ENCODE data around the gene SLC2A10.
"Not testable (repeated sequence)": the region's sequence is repeated elsewhere in the genome, so short reads cannot be mapped to it uniquely, and the experiment has no call there.

SLC2A10 gene

DNA sequence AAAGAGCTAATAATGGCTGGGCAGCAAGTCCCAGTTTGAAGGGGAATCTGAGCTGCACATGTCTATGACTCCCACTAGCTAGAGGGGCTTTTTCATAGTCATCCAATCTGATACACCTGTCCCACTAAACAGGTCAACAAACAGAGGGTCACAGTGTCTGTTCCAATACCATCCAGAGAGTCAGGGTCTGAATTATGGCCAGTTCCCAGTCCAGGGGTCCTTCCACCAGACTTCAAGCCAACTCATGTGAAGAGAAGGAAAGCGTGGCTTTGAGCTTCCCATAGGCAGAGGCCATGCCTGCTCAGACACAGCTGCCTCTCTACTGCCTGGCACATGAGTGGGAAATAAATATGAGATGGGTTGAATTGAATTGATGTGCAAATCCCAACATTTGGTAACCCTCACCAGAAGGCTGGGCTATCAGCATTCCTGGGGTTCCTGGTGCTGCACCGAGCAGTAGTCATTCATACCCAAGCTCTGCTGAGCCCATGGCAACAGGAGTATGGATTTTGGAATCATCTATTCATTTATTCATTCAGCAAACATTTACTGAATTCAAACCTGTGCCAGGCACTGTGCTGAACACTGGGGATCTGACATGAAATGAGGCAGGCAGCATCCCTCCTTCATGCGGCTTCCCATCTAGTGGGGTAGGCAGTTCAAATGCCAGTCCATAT is 37.4 kb upstream of the SLC2A10 start:
- no peaks in the 10 kb centered on the region for H3K36me3 ChIP-seq (ENCODE audit: control insufficient read depth in 2 of 2, insufficient read depth in 2 of 2, low read length in 2 of 2)
- no peak overlapping the region for H3K4me3 ChIP-seq (ENCODE audit: low read length in 2 of 2)
- H3K4me1 ChIP-seq (ENCODE audit: control insufficient read depth in 2 of 2, insufficient read depth in 2 of 2, low read length in 2 of 2) = no peaks in the 10 kb centered on the region
- H3K9me3 ChIP-seq (ENCODE audit: control insufficient read depth in 2 of 2, low read length in 2 of 2) = no peaks in the 10 kb centered on the region
- H3K27me3 ChIP-seq (ENCODE audit: control insufficient read depth in 2 of 2, insufficient read depth in 2 of 2, low read length in 2 of 2) = no peaks in the 10 kb centered on the region
- H3K27ac ChIP-seq (ENCODE audit: low read depth in 2 of 2, low read length in 2 of 2) = no peak overlapping the region
- no peak overlapping the region for H3K9ac ChIP-seq (ENCODE audit: low read depth in 1 of 2, low read length in 2 of 2)

DNA sequence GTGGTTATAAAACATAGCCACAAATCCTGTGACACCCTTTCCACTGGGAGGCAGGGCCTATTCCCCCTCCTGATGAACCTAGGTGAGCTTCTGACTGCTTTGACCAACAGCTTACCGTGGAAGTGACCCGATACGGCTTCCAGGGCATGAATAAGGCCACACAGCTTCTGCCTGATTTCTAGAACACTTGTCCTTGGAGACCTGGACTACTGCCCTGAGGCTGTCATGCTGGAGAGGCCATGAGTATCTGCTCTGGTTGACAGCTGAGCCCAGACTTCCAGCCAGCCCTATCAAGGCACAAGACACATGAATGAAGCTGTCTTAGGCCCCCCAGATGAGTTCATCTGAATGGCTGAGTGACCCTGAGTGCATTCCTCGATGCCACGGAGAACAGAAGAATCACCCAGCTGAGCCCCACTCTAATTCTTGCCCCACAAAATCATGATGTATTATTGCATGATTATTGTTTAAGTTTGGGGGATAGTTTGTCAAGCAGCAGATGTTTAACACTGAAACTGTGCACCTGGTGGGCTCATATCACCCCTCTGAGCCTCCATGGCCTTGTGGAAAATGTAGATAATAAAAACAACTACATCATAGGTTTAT is 36.8 kb upstream of the SLC2A10 start:
- no peak overlapping the region for H3K27ac ChIP-seq (ENCODE audit: low read depth in 2 of 2, low read length in 2 of 2)
- no peaks in the 10 kb centered on the region for H3K4me1 ChIP-seq (ENCODE audit: control insufficient read depth in 2 of 2, insufficient read depth in 2 of 2, low read length in 2 of 2)
- no peak overlapping the region for H3K9ac ChIP-seq (ENCODE audit: low read depth in 1 of 2, low read length in 2 of 2)
- H3K4me3 ChIP-seq (ENCODE audit: low read length in 2 of 2) = no peak overlapping the region
- no peaks in the 10 kb centered on the region for H3K36me3 ChIP-seq (ENCODE audit: control insufficient read depth in 2 of 2, insufficient read depth in 2 of 2, low read length in 2 of 2)
- H3K27me3 ChIP-seq (ENCODE audit: control insufficient read depth in 2 of 2, insufficient read depth in 2 of 2, low read length in 2 of 2) = no peaks in the 10 kb centered on the region
- H3K9me3 ChIP-seq (ENCODE audit: control insufficient read depth in 2 of 2, low read length in 2 of 2) = no peaks in the 10 kb centered on the region

DNA sequence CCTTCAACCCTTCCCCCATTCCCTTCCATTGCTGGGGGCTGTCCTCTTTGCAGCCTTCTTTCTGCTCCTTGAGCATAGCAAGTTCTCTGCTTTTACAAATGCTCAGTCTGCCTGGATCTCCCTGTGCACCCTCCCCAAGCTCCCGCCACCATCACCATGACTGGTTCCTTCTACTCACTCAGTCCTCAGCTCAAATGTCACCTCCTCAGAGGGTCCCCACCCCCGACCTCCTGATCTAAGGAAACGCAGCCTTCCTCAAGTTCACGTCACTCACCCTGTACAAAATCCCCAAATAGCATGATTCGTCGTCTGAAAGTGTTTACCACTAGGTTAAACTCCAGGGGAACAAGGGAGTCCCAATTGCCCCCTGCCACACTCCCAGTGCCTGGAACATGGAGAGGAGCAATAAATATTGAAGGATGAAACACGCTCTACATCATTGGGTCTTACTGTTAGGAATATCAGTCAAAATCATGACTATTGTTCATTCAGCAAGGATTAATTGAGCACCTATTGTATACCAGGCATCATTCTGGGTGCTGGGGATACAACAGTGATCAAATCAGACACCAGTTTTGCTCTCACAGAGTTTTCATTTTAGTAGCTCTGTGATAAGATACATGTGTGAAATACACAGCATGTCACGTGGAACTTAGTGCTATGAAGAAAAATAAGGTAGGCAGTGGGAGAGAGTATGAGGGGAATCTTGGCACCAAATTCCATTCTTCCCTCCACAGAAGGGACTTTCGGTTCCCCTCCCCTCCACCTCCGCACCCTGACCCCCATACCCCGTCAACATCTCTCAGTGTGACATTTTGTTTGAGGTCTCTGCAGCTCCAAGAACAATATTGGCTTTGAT is 35.8 kb upstream of the SLC2A10 start:
- Histone ChIP-seq H3K9me3 (ENCODE audit: control insufficient read depth in 2 of 2, low read length in 2 of 2) (no peaks in the 10 kb centered on the region), H3K27me3 (ENCODE audit: control insufficient read depth in 2 of 2, insufficient read depth in 2 of 2, low read length in 2 of 2) (no peaks in the 10 kb centered on the region), H3K4me1 (ENCODE audit: control insufficient read depth in 2 of 2, insufficient read depth in 2 of 2, low read length in 2 of 2) (no peaks in the 10 kb centered on the region), H3K9ac (ENCODE audit: low read depth in 1 of 2, low read length in 2 of 2) (no peak overlapping the region), H3K4me3 (ENCODE audit: low read length in 2 of 2) (no peak overlapping the region), H3K36me3 (ENCODE audit: control insufficient read depth in 2 of 2, insufficient read depth in 2 of 2, low read length in 2 of 2) (no peaks in the 10 kb centered on the region), H3K27ac (ENCODE audit: low read depth in 2 of 2, low read length in 2 of 2) (no peak overlapping the region)

DNA sequence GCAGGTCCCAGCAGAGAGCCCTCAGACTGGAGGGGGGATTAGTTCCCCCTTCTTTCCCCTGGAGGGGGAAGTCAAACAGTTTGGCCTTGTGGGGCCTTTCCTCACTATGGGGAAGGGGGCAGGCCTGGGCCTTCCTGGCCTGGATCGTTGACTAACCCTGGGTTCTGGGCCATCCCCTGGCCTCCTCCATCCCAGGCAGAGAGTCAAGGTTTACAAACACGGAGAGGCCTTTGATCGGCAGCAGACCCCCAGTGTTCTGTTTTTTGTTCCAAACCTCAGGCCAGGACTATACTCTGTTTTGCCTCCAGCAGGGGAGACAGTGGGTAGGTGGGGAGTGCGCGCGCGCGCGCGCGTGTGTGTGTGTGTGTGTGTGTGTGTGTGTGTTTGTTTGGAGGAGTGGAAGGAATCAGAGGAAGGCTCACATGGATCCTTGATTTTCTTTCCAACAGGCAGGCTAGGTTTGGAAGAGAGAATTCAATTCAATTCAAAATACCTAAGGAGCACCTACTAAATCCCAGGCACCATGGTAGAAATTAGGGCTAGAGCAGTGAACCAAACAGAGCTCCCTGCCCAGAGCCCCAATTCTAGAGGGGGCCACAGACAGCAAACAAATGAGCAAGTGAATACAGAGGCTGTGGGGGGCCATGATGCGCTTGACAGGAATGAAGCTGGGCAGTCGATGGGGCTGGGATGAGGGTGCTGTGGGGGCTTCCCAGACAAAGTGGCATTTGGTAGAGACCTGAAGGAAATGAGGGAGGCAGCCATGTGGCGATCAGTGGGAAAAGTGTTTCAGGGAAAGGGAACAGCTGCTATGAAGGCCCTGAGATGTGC is 35.0 kb upstream of the SLC2A10 start:
- Histone ChIP-seq H3K27ac (ENCODE audit: low read depth in 2 of 2, low read length in 2 of 2) (no peak overlapping the region), H3K9me3 (ENCODE audit: control insufficient read depth in 2 of 2, low read length in 2 of 2) (no peaks in the 10 kb centered on the region), H3K4me1 (ENCODE audit: control insufficient read depth in 2 of 2, insufficient read depth in 2 of 2, low read length in 2 of 2) (no peaks in the 10 kb centered on the region), H3K9ac (ENCODE audit: low read depth in 1 of 2, low read length in 2 of 2) (no peak overlapping the region), H3K4me3 (ENCODE audit: low read length in 2 of 2) (no peak overlapping the region), H3K27me3 (ENCODE audit: control insufficient read depth in 2 of 2, insufficient read depth in 2 of 2, low read length in 2 of 2) (no peaks in the 10 kb centered on the region), H3K36me3 (ENCODE audit: control insufficient read depth in 2 of 2, insufficient read depth in 2 of 2, low read length in 2 of 2) (no peaks in the 10 kb centered on the region)

DNA sequence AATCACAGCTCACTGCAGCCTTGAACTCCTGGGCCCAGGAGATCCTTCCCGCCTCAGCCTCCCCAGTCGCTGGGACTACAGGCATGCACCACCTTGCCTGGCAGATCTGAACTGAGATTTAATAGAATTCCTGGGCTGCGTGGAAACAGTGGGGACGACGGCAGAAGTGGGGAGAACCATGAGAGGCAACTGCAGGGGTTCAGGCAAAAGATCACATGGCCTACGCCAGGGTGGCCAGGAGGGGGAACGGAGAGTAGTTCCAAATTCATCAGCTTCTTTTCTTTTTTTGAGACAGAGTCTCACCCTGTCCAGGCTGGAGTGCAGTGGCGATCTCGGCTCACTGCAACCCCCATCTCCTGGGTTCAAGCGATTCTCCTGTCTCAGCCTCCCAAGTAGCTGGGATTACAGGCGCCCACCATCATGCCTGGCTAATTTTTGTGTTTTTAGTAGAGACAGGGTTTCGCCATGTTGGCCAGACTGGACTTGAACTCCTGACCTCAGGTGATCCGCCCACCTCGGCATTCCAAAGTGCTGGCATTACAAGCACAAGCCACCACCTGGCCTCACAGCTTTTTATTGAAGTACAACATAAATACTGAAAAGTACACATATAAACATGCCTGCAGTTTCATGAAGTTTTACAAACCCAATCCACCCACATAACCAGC is 32.7 kb upstream of the SLC2A10 start:
- H3K27me3 ChIP-seq (ENCODE audit: control insufficient read depth in 2 of 2, insufficient read depth in 2 of 2, low read length in 2 of 2); H3K4me3 ChIP-seq (ENCODE audit: low read length in 2 of 2); H3K9me3 ChIP-seq (ENCODE audit: control insufficient read depth in 2 of 2, low read length in 2 of 2); H3K27ac ChIP-seq (ENCODE audit: low read depth in 2 of 2, low read length in 2 of 2); H3K36me3 ChIP-seq (ENCODE audit: control insufficient read depth in 2 of 2, insufficient read depth in 2 of 2, low read length in 2 of 2); H3K9ac ChIP-seq (ENCODE audit: low read depth in 1 of 2, low read length in 2 of 2); H3K4me1 ChIP-seq (ENCODE audit: control insufficient read depth in 2 of 2, insufficient read depth in 2 of 2, low read length in 2 of 2): not testable (repeated sequence)

DNA sequence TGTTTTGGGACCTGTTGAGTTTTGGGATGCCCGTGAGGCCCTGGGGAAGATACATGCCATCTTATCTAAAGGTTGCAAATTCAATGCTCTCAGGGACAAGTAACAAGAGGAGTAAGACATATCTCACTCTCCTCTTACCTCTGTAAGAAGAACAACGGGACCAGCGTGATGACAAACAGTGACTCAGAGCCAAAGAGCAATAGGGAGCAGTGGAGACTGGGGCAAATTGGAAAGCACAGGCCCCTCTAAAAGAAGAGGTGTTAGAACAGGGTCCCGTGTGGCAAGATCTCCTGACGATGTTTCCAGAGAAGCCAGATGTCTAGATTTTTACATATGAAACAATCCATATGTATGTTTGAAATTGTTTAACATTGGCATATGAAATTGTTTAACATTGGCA is 31.8 kb upstream of the SLC2A10 start:
- Histone ChIP-seq H3K36me3 (ENCODE audit: control insufficient read depth in 2 of 2, insufficient read depth in 2 of 2, low read length in 2 of 2) (no peaks in the 10 kb centered on the region), H3K27ac (ENCODE audit: low read depth in 2 of 2, low read length in 2 of 2) (no peak overlapping the region), H3K4me1 (ENCODE audit: control insufficient read depth in 2 of 2, insufficient read depth in 2 of 2, low read length in 2 of 2) (no peaks in the 10 kb centered on the region), H3K9ac (ENCODE audit: low read depth in 1 of 2, low read length in 2 of 2) (no peak overlapping the region), H3K9me3 (ENCODE audit: control insufficient read depth in 2 of 2, low read length in 2 of 2) (no peaks in the 10 kb centered on the region), H3K4me3 (ENCODE audit: low read length in 2 of 2) (no peak overlapping the region), H3K27me3 (ENCODE audit: control insufficient read depth in 2 of 2, insufficient read depth in 2 of 2, low read length in 2 of 2) (no peaks in the 10 kb centered on the region)

DNA sequence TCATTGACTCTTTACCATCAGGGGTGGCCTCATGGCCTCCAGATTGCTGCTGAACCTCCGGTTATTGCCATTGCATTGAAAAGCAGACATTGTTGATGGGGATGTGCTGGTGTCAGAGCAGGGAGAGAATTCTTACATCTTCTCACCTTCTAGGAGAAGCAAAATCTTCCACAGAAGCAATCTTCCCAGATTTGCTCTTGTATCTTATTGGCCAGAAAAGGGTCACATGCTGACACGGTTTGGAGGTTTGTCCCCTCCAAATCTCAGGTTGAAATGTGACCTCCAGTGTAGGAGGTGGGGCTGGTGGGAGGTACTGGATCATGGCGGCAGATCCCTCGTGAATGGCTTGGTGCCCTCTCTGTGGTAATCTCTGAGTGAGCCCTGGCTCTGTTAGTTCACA is 30.9 kb upstream of the SLC2A10 start:
- H3K36me3 ChIP-seq (ENCODE audit: control insufficient read depth in 2 of 2, insufficient read depth in 2 of 2, low read length in 2 of 2) = no peaks in the 10 kb centered on the region
- H3K27me3 ChIP-seq (ENCODE audit: control insufficient read depth in 2 of 2, insufficient read depth in 2 of 2, low read length in 2 of 2) = no peaks in the 10 kb centered on the region
- H3K9me3 ChIP-seq (ENCODE audit: control insufficient read depth in 2 of 2, low read length in 2 of 2) = no peaks in the 10 kb centered on the region
- H3K9ac ChIP-seq (ENCODE audit: low read depth in 1 of 2, low read length in 2 of 2) = no peak overlapping the region
- H3K27ac ChIP-seq (ENCODE audit: low read depth in 2 of 2, low read length in 2 of 2) = no peak overlapping the region
- H3K4me1 ChIP-seq (ENCODE audit: control insufficient read depth in 2 of 2, insufficient read depth in 2 of 2, low read length in 2 of 2) = no peaks in the 10 kb centered on the region
- no peak overlapping the region for H3K4me3 ChIP-seq (ENCODE audit: low read length in 2 of 2)

DNA sequence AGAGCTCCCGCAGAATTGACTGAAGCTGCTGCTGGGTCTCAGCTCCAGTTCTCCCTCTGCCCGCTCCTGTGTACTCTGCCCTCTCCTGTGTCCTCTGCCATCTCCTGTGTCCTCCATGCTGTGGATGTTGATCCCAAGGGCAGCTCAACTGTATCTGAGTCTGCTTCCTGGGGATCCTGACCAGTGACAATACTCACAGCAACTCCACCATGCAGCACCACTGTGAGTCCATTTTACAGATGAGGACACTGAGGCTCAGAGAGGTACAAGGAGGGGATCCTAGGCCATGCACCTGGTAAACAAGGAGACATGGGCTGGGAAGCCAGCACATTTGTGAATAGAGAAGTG is 28.8 kb upstream of the SLC2A10 start:
- H3K9me3 ChIP-seq (ENCODE audit: control insufficient read depth in 2 of 2, low read length in 2 of 2) = no peaks in the 10 kb centered on the region
- no peaks in the 10 kb centered on the region for H3K27me3 ChIP-seq (ENCODE audit: control insufficient read depth in 2 of 2, insufficient read depth in 2 of 2, low read length in 2 of 2)
- H3K36me3 ChIP-seq (ENCODE audit: control insufficient read depth in 2 of 2, insufficient read depth in 2 of 2, low read length in 2 of 2) = peaks cover 0 to 2% of the 10 kb centered on the region in 2 donors
- no peak overlapping the region for H3K4me3 ChIP-seq (ENCODE audit: low read length in 2 of 2)
- no peaks in the 10 kb centered on the region for H3K4me1 ChIP-seq (ENCODE audit: control insufficient read depth in 2 of 2, insufficient read depth in 2 of 2, low read length in 2 of 2)
- no peak overlapping the region for H3K9ac ChIP-seq (ENCODE audit: low read depth in 1 of 2, low read length in 2 of 2)
- H3K27ac ChIP-seq (ENCODE audit: low read depth in 2 of 2, low read length in 2 of 2) = no peak overlapping the region

DNA sequence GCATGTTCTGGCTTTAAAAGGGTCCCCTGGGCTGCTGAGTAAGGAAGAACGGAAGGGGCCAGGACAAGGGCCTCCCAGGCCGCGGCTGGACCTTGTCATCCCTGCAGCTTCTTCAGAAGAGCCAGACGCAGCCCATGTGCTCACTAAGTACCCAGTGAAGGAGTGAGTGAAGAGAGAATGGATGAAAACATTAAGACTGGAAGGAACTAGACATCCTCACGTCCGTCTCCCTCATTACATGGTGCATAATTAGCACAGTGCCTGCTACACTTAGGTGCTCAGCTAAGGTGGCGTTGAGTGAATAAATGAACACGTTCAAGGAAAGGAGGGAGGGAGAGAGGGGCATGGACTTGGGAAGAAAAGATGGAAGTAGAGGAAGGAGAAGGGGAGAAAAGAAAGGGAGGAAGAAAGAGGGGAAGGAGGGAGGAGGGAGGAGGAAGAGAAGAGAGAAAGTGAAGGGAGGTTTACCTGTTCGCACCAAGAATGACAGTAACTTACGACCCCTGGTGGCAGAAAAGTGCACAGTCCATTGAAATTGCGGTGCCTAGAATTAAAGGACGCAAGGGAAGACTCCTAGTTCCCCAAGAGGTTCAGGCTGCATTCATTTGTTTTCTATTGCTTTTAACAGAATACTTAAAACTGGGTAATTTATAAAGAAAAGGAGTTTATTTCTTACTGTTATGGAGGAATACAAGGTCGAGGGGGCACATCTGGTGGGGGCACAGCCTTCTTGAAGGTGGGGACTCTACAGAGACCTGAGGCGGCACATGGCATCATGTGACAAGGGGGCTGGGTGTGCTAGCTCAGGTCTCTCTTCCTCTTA is 28.2 kb upstream of the SLC2A10 start:
- H3K27me3 ChIP-seq (ENCODE audit: control insufficient read depth in 2 of 2, insufficient read depth in 2 of 2, low read length in 2 of 2) = no peaks in the 10 kb centered on the region
- H3K4me3 ChIP-seq (ENCODE audit: low read length in 2 of 2) = no peak overlapping the region
- H3K27ac ChIP-seq (ENCODE audit: low read depth in 2 of 2, low read length in 2 of 2) = no peak overlapping the region
- no peaks in the 10 kb centered on the region for H3K9me3 ChIP-seq (ENCODE audit: control insufficient read depth in 2 of 2, low read length in 2 of 2)
- no peak overlapping the region for H3K9ac ChIP-seq (ENCODE audit: low read depth in 1 of 2, low read length in 2 of 2)
- peaks cover 2 to 5% of the 10 kb centered on the region in 2 donors for H3K36me3 ChIP-seq (ENCODE audit: control insufficient read depth in 2 of 2, insufficient read depth in 2 of 2, low read length in 2 of 2)
- no peaks in the 10 kb centered on the region for H3K4me1 ChIP-seq (ENCODE audit: control insufficient read depth in 2 of 2, insufficient read depth in 2 of 2, low read length in 2 of 2)
